ENCODE results near the gene CSE1L. TPM values are rescaled to one million over a fixed set of nuclear protein-coding genes. Genes with fewer than 3 reads are reported as not detected.

The CSE1L gene
- total RNA-seq, 4 donors from 2014 or later: 10.2 to 43.7 (median 20.9) TPM

GRCh38 chr20:49106328-49106727 lies 60.2 kb downstream of the CSE1L start:
- Histone ChIP-seq H3K4me3 (no peak overlapping the region), H3K27me3 (no peaks in the 10 kb centered on the region), H3K9me3 (no peaks in the 10 kb centered on the region), H3K27ac (no peak overlapping the region), H3K4me1 (no peaks in the 10 kb centered on the region), H3K36me3 (peaks cover 0 to 33% (median 0%) of the 10 kb centered on the region in 3 donors)
- no peak for DNase-seq
- TF ChIP-seq CTCF (IDR thresholded peaks at IDR 0.05): no peak
- no peak for TF ChIP-seq POLR2A (IDR thresholded peaks at IDR 0.05)

- Histone ChIP-seq H3K9me3 (no peaks in the 10 kb centered on the region), H3K27ac (no peak overlapping the region), H3K27me3 (no peaks in the 10 kb centered on the region), H3K36me3 (peaks cover 0 to 44% (median 0%) of the 10 kb centered on the region in 3 donors), H3K4me3 (no peak overlapping the region), H3K4me1 (no peaks in the 10 kb centered on the region)
- DNase-seq: no peak
- TF ChIP-seq CTCF (IDR thresholded peaks at IDR 0.05) (no peak), POLR2A (IDR thresholded peaks at IDR 0.05) (no peak)
Measured at GRCh38 chr20:49110767-49111694, 64.9 kb downstream of the CSE1L start.

GRCh38 chr20:49112596-49113274 lies 66.6 kb downstream of the CSE1L start:
- H3K4me1 ChIP-seq: no peaks in the 10 kb centered on the region
- H3K27ac ChIP-seq: no peak overlapping the region
- peaks cover 0 to 61% (median 0%) of the 10 kb centered on the region in 3 donors for H3K36me3 ChIP-seq
- no peak for TF ChIP-seq POLR2A (IDR thresholded peaks at IDR 0.05)
- TF ChIP-seq CTCF (IDR thresholded peaks at IDR 0.05): no peak
- no peak overlapping the region for H3K4me3 ChIP-seq
- no peaks in the 10 kb centered on the region for H3K27me3 ChIP-seq
- no peak for DNase-seq
- no peaks in the 10 kb centered on the region for H3K9me3 ChIP-seq

- Histone ChIP-seq H3K4me3 (no peak overlapping the region), H3K36me3 (peaks cover 0 to 88% (median 0%) of the 10 kb centered on the region in 3 donors), H3K9me3 (no peaks in the 10 kb centered on the region), H3K27ac (no peak overlapping the region), H3K27me3 (no peaks in the 10 kb centered on the region), H3K4me1 (no peaks in the 10 kb centered on the region)
- TF ChIP-seq POLR2A (IDR thresholded peaks at IDR 0.05) (no peak), CTCF (IDR thresholded peaks at IDR 0.05) (no peak)
- DNase-seq: no peak
Measured at GRCh38 chr20:49115564-49115963, 69.5 kb downstream of the CSE1L start.

- DNase-seq: no peak
- Histone ChIP-seq H3K9me3 (no peaks in the 10 kb centered on the region), H3K4me1 (no peaks in the 10 kb centered on the region), H3K27ac (no peak overlapping the region), H3K4me3 (no peak overlapping the region), H3K36me3 (peaks cover 0 to 93% (median 0%) of the 10 kb centered on the region in 3 donors), H3K27me3 (no peaks in the 10 kb centered on the region)
- no peak for TF ChIP-seq POLR2A (IDR thresholded peaks at IDR 0.05)
- TF ChIP-seq CTCF (IDR thresholded peaks at IDR 0.05): no peak
Measured at GRCh38 chr20:49118307-49118706, 72.2 kb downstream of the CSE1L start.
